Hepatocyte (in vitro differentiated cells): ENCODE measurements around the gene TBCK. TPM values are rescaled to one million over a fixed set of nuclear protein-coding genes. Genes with fewer than 3 reads are reported as not detected.

Experiments
- DNase-seq: peaks from one replicate; pipeline ENCODE4 v3.0.0-alpha.2; 2016; ENCODE audit warnings: low spot score
- H2AFZ ChIP-seq: fragments of 200-600 bp; sonication (generic); 2 replicates; pipeline ENCODE4 v1.6.0; 2016; ENCODE audit warnings: antibody characterized with exemption, mild to moderate bottlenecking
- H3K27ac ChIP-seq: fragments of 200-600 bp; sonication (generic); 2 replicates; pipeline ENCODE4 v1.5.1; 2016; ENCODE audit warnings: mild to moderate bottlenecking
- H3K27me3 ChIP-seq: fragments of 200-600 bp; sonication (generic); 2 replicates; pipeline ENCODE4 v1.6.1; 2016
- H3K36me3 ChIP-seq: fragments of 200-600 bp; sonication (generic); replicated peaks from 2 replicates; pipeline ENCODE4 v1.5.1; 2016; ENCODE audit warnings: low read depth; ENCODE audit not compliant: insufficient read depth
- H3K4me1 ChIP-seq: fragments of 200-600 bp; sonication (generic); 2 replicates; pipeline ENCODE4 v1.5.1; 2016; ENCODE audit warnings: mild to moderate bottlenecking, moderate library complexity; ENCODE audit not compliant: insufficient read depth
- H3K4me2 ChIP-seq: fragments of 200-600 bp; sonication (generic); 2 replicates; pipeline ENCODE4 v1.6.0; 2016
- H3K4me3 ChIP-seq: fragments of 200-600 bp; sonication (generic); 2 replicates; pipeline ENCODE4 v1.5.1; 2016; ENCODE audit warnings: mild to moderate bottlenecking
- H3K79me2 ChIP-seq: fragments of 200-600 bp; sonication (generic); 2 replicates; pipeline ENCODE4 v1.6.0; 2017; ENCODE audit warnings: mild to moderate bottlenecking
- H3K9me2 ChIP-seq: fragments of 200-600 bp; sonication (generic); replicated peaks from 2 replicates; pipeline ENCODE4 v1.6.0; 2017; ENCODE audit warnings: mild to moderate bottlenecking; ENCODE audit not compliant: insufficient read depth
- H3K9me3 ChIP-seq: fragments of 200-600 bp; sonication (generic); 2 replicates; pipeline ENCODE4 v1.5.1; 2016; ENCODE audit warnings: low read depth, mild to moderate bottlenecking
- H4K20me1 ChIP-seq: fragments of 200-600 bp; sonication (generic); 2 replicates; pipeline ENCODE4 v1.6.0; 2016; ENCODE audit warnings: mild to moderate bottlenecking; ENCODE audit not compliant: insufficient read depth, poor library complexity, severe bottlenecking
- CTCF ChIP-seq: fragments of 200-600 bp; sonication (generic); IDR thresholded peaks from 2 replicates; pipeline ENCODE4 v1.5.1; 2016; ENCODE audit warnings: antibody characterized with exemption, mild to moderate bottlenecking; ENCODE audit not compliant: poor library complexity
- EZH2 ChIP-seq: fragments of 200-600 bp; sonication (generic); IDR thresholded peaks from 2 replicates; pipeline ENCODE4 v1.6.1; 2016; ENCODE audit warnings: antibody characterized with exemption, mild to moderate bottlenecking, borderline replicate concordance
- EZH2phosphoT487 ChIP-seq: fragments of 200-600 bp; sonication (generic); IDR thresholded peaks from one replicate; pipeline ENCODE4 v1.6.1; 2018; ENCODE audit warnings: antibody characterized with exemption, mild to moderate bottlenecking, low read depth, moderate library complexity; ENCODE audit not compliant: unreplicated experiment, severe bottlenecking
- WGBS: methylation state at CpG from one replicate; pipeline ENCODE4 v1.1.6; 2016; ENCODE audit warnings: low lambda C conversion rate; ENCODE audit errors: missing lambda C conversion rate; 5-methylcytosine and 5-hydroxymethylcytosine counted together
- polyA plus RNA-seq: library from polyadenylated mRNA; unstranded; fragments of >200 nt; fragmentation: Nextera tagmentation; extraction: Ambion mirVana; gene quantifications from 2 replicates; pipeline ENCODE4 v1.2.1, GENCODE V29; 2016
- total RNA-seq: library from RNA; depleted of rRNA; stranded (reverse); fragments of >200 nt; gene quantifications from 2 replicates; pipeline ENCODE4 v1.2.3, GENCODE V29; 2014

TBCK gene
- total and polyA plus RNA-seq, 2 experiments from 2014 or later = 19.8 to 49.7 TPM

DNA sequence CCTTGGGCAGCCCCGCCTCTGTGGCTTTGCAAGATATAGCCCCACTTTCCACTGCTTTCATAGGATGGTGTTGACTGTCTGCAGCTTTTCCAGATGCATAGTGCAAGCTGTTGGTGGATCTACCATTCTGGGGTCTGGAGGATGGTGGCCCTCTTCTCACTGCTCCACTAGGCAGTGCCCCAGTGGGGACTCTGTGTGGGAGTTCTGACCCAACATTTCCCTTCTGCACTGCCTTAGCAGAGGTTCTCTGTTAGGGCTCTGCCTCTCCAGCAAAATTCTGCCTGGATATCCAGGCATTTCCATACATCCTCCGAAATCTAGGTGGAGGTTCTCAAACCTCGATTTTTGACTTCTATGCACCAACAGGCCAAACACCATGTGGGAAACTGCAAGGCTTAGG, 153.7 kb downstream of the TBCK start:
- no peak for DNase-seq
- TF ChIP-seq CTCF (no peak), EZH2phosphoT487 (no peak), EZH2 (no peak)
- Histone ChIP-seq H2AFZ (no peak overlapping the region), H4K20me1 (no peaks in the 10 kb centered on the region), H3K4me1 (no peaks in the 10 kb centered on the region), H3K4me3 (no peak overlapping the region), H3K9me3 (no peaks in the 10 kb centered on the region), H3K36me3 (no peaks in the 10 kb centered on the region), H3K27ac (no peak overlapping the region), H3K4me2 (no peak overlapping the region), H3K9me2 (no peaks in the 10 kb centered on the region), H3K27me3 (no peaks in the 10 kb centered on the region), H3K79me2 (no peaks in the 10 kb centered on the region)
- 98% methylated on average over 3 of the region's 3 CpGs for WGBS

DNA sequence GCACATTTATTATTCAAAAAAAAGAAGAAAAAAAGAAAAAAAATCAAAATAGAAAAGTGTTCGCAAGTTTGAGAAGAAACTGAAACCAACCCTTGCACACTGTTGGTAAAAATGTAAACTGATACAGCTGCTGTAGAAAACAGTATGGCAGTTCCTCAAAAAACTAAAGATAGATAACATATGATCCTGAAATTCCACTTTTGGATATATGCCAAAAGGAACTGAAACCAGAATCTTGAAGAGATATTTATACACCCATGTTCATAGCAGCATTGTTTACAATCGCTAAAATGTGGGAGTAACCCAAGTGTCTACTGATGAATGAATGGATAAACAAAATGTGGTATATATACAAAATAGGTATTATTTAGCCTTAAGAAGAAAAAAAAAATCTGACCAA, 155.4 kb downstream of the TBCK start:
- H3K9me3 ChIP-seq = no peaks in the 10 kb centered on the region
- no peak overlapping the region for H2AFZ ChIP-seq
- H3K27me3 ChIP-seq = no peaks in the 10 kb centered on the region
- DNase-seq = no peak
- H3K9me2 ChIP-seq = no peaks in the 10 kb centered on the region
- H4K20me1 ChIP-seq = no peaks in the 10 kb centered on the region
- no peaks in the 10 kb centered on the region for H3K4me1 ChIP-seq
- peak overlapping the region; percentile 39 for H3K4me2 ChIP-seq
- H3K36me3 ChIP-seq = no peaks in the 10 kb centered on the region
- TF ChIP-seq EZH2phosphoT487 = no peak
- no peak for TF ChIP-seq EZH2
- no peak for TF ChIP-seq CTCF
- peak overlapping the region; percentile 15 for H3K4me3 ChIP-seq
- WGBS = 97% methylated on average over 2 of the region's 2 CpGs
- no peaks in the 10 kb centered on the region for H3K79me2 ChIP-seq
- no peak overlapping the region for H3K27ac ChIP-seq

DNA sequence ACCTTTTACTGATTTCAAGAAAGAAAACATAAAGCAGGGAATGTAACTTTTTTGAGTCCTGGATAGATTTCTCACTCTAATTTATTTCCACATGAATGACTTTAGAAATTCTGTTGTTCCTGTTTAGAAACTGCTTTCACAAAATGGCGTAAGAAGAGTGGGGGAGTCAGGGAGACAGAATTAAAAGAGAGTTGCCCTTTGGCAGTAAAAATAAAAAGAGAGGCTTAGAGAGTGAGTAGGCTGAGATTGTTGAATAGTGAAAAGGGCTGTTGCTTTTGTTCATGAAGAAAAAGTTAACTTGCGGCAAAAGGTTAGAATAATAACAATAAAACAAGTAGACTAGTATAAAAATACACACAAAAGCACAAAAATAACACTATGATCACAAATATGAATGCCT, 166.1 kb downstream of the TBCK start:
- Histone ChIP-seq H3K79me2 (no peaks in the 10 kb centered on the region), H3K9me3 (no peaks in the 10 kb centered on the region), H3K27ac (no peak overlapping the region), H3K27me3 (no peaks in the 10 kb centered on the region), H3K4me1 (no peaks in the 10 kb centered on the region), H3K36me3 (no peaks in the 10 kb centered on the region), H3K9me2 (no peaks in the 10 kb centered on the region), H3K4me2 (no peak overlapping the region), H4K20me1 (no peaks in the 10 kb centered on the region), H2AFZ (no peak overlapping the region), H3K4me3 (no peak overlapping the region)
- DNase-seq = no peak
- no peak for TF ChIP-seq EZH2
- TF ChIP-seq CTCF = no peak
- no peak for TF ChIP-seq EZH2phosphoT487
- WGBS = 98% methylated on average over 2 of the region's 2 CpGs

DNA sequence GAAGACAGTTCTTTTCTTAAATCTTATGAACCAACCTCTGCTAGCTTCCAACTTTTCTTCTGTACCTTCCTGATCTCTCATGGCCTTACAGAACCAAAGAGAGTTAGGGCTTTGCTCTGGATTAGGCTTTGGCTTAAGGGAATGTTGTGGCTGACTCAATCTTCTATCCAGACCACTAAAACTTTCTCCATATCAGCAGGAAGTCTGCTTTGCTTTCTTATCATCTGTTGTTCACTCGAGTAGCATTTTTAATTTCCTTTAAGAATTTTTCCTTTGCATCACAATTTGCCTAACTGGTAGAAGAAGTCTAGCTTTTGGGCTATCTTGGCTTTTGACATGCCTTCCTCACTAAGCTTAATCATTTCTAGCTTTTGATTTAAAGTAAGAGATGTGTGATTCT, 167.0 kb downstream of the TBCK start:
- Histone ChIP-seq H3K4me2 (no peak overlapping the region), H3K27ac (no peak overlapping the region), H3K4me1 (no peaks in the 10 kb centered on the region), H3K36me3 (no peaks in the 10 kb centered on the region), H3K9me3 (no peaks in the 10 kb centered on the region), H3K4me3 (no peak overlapping the region), H2AFZ (no peak overlapping the region), H3K79me2 (no peaks in the 10 kb centered on the region), H3K9me2 (no peaks in the 10 kb centered on the region), H3K27me3 (no peaks in the 10 kb centered on the region), H4K20me1 (no peaks in the 10 kb centered on the region)
- DNase-seq = no peak
- 87% methylated on average over 1 of the region's 1 CpG for WGBS
- no peak for TF ChIP-seq EZH2phosphoT487
- no peak for TF ChIP-seq CTCF
- no peak for TF ChIP-seq EZH2
